Spleen (tissue), 7 donors: ENCODE measurements around the gene WDR62.

Source experiments
- CTCF ChIP-seq, 11 experiments: fragments of 200-600 bp in 7 of 11; fragments of 450-650 bp in 4 of 11; sonication (generic) in 4 of 11; IDR thresholded peaks in 8 of 11; conservative IDR thresholded peaks in 3 of 11; 1 replicate in 7 of 11; 2 replicates in 4 of 11; pipeline versions ENCODE4 v1.4.0 to v1.8.0; 2016 to 2021; ENCODE audit warnings: antibody characterized with exemption in 11 of 11, inconsistent platforms in 4 of 11, mild to moderate bottlenecking in 1 of 11
- POLR2A ChIP-seq, 3 donors: fragments of 450-650 bp; IDR thresholded peaks; one replicate each; pipeline ENCODE4 v1.5.1; 2017; ENCODE audit warnings: antibody characterized with exemption in 3 of 3, mild to moderate bottlenecking in 1 of 3
- donor health status: DM: no; HTN: no; CAD: no; lungs with moderate emphysema.
- donor health status: DM: no; HTN: no; CAD: no.
- donor health status: DM: no; HTN: no; CAD: no.

- TF ChIP-seq CTCF (IDR thresholded peaks at IDR 0.05 in 8 of 11, conservative IDR thresholded peaks at IDR 0.05 in 3 of 11) (peak in 2 of 11 experiments; percentile 23 to 33), POLR2A (IDR thresholded peaks at IDR 0.05) (peak in 1 of 3 donors; percentile 47)
Observed at GRCh38 chr19:36114721-36115452, 60.2 kb downstream of the WDR62 start, which contains the start of gene POLR2I.
